HG02870 (cell line): ENCODE results near the gene CDK14.
A peak's percentile ranks its signal among the peaks of the same experiment; 100 is the strongest.
"Not testable (repeated sequence)": the region's sequence is repeated elsewhere in the genome, so short reads cannot be mapped to it uniquely, and the experiment has no call there.

Experiments
- ATAC-seq: cut with Tn5 transposase; IDR thresholded peaks from one replicate; pipeline ENCODE4 v1.9.1; 2021; ENCODE audit warnings: mild to moderate bottlenecking, moderate library complexity; ENCODE audit not compliant: unreplicated experiment

Gene CDK14

GRCh38 chr7:90749262-90749661 is 153.1 kb downstream of the CDK14 start:
- ATAC-seq, result no peak

GRCh38 chr7:90749774-90750173 is 153.7 kb downstream of the CDK14 start:
- ATAC-seq, result peak; percentile 59

- ATAC-seq, result no peak
Observed at GRCh38 chr7:90751595-90751994, 155.5 kb downstream of the CDK14 start.

DNA sequence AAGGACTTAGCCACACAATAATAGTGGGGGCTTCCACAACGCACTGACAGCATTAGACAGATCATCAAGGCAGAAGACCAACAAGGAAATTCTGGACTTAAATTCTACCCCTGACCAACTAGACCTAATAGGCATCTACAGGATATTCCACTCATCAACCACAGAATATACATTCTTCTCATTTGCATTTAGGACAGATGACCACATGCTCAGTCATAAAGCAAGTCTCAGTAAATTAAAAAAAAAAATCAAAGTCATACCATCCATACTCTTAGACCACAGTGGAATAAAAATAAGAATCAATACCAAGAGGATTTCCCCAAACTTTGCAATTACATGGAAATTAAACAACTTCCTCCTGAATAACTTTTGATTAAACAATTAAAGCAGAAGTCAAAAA is 155.9 kb downstream of the CDK14 start:
- no peak for ATAC-seq

DNA sequence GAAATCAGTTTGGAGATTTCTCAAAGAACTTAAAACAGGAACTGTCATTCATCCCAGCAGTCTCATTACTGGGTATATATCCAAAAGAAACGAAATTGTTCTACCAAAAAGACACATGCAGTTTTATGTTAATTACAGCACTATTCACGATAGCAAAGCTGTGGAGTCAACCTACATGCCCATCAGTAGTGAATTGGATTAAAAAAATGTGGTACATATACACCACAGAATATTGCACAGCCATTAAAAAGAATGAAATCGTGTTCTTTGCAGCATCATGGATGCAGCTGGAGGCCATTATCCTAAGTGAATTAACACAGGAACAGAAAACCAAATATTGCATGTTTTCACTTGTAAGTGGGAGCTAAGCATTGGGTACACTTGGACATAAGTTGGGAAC is 158.9 kb downstream of the CDK14 start:
- ATAC-seq, result no peak

- ATAC-seq, result no peak
Observed at GRCh38 chr7:90756366-90756765, 160.2 kb downstream of the CDK14 start.

GRCh38 chr7:90757565-90757950 is 161.4 kb downstream of the CDK14 start:
- ATAC-seq, result not testable (repeated sequence)

GRCh38 chr7:90758933-90759562 is 162.9 kb downstream of the CDK14 start:
- ATAC-seq, result no peak

DNA sequence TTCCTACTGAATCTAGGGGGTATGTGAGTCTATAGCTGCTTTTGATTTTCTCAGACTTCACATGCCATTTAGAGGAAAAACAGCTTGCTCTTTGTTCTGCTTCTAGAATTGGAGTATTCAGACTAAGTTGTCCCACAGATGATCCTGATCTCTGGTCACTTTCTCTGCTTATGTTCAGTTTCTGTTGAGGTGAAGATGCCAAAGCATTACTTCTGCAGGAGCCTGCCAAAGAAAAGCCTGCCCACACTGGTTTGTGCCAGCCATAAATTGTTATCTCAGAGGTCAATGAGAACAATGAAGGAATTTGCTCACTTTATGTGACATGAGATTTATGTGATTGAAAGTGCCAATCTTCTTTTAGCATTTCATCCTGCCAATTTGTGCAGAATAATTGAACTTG is 163.6 kb downstream of the CDK14 start:
- ATAC-seq, result no peak

- no peak for ATAC-seq
Observed at GRCh38 chr7:90760892-90761291, 164.8 kb downstream of the CDK14 start.

DNA sequence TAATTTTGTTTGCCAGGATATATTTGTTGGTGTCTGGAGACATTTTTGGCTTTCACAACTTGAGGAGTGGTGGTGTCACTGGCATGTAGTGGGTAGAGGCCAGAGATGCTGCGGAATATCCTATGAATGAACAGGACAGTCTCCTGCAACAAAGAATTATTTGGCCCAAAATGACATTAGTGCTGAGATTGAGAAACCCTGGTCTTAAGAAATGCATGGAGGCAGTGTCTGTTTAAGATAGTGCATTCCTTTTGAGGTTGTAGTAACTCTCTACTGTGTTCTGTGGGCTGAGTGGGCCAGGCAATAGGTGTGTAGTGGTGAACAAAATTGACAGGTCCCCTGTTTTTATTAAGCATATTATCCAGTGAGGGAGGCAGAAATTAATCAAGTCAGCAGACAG is 165.5 kb downstream of the CDK14 start:
- no peak for ATAC-seq

GRCh38 chr7:90763108-90763507 is 167.0 kb downstream of the CDK14 start:
- ATAC-seq, result no peak

DNA sequence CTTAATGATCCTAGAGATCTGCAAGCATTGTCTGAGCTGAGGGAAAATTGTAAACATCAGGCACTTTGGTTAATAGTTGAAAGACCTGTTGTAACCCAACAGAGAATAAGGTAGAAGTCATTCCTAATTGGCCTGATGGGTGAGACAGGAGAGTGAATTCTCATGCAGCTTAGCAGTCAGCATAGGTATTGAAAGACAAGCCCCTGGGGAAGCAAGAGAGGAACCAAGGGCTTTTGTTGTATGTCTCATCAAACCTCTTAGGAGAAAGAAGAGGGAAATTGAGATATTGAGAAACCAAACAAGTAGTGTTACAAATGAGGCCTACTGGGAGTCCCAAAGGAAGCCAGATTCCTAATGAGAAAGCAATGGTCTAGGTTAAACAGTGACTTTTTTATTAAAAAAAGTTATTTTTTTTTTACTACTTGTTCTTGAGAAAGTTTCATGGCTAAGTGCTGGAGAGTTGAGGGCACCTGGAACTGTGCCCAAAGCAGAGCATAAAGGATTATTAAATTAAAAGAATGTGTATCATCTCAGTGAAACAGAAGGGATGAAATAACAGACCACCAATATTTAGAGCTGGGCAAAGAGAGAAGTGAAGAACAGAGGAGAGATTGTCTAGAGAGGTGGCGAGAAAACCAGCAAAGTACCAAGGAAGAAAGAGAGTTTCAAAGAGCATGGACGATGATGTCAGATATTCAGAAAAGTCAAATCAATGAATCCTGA is 168.9 kb downstream of the CDK14 start:
- ATAC-seq, result no peak

GRCh38 chr7:90766814-90767564 is 170.9 kb downstream of the CDK14 start:
- no peak for ATAC-seq

GRCh38 chr7:90768301-90768700 is 172.2 kb downstream of the CDK14 start:
- ATAC-seq, result no peak

DNA sequence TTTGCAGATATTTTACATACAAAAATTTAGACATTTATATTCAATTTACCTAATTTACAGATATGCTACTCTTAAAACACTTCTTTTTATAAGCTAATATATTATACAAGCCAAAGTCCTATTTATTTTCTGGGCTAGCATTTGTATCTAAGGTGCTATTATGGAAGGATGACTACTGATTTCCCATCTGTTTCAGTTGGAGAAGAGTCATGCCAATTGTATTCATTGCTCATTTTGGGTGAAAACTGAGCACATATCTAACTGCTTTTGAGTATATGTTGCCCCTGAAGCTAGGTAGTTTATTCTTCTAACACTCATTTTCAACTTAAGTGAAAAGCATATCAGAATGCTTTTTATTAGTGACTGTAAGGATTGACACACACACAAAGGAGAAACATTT is 172.9 kb downstream of the CDK14 start:
- no peak for ATAC-seq

- not testable (repeated sequence) for ATAC-seq
Observed at GRCh38 chr7:90769566-90769965, 173.4 kb downstream of the CDK14 start.

GRCh38 chr7:90771281-90771680 is 175.2 kb downstream of the CDK14 start:
- ATAC-seq, result no peak

- no peak for ATAC-seq
Observed at GRCh38 chr7:90772410-90772809, 176.3 kb downstream of the CDK14 start.

- no peak for ATAC-seq
Observed at GRCh38 chr7:90773269-90773668, 177.1 kb downstream of the CDK14 start.

DNA sequence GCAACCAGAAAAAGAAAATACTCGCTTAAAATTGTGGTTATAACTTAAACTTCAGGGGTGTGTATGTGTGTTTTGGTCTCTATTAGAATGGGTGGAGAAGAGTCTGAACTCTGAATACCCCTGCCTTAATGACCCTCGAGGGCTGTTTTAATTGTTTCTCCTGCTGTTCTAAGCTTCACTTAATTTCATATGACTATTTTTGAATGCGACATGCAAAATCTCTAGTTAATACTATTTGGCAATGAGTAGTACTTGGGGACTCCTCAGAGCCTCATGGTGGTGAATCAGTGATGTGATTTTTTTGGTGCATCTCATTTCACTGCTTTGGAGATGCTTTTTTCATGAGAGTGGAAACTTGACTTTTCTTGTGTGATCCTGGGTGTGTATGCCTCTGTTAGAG is 178.6 kb downstream of the CDK14 start:
- ATAC-seq, result no peak

DNA sequence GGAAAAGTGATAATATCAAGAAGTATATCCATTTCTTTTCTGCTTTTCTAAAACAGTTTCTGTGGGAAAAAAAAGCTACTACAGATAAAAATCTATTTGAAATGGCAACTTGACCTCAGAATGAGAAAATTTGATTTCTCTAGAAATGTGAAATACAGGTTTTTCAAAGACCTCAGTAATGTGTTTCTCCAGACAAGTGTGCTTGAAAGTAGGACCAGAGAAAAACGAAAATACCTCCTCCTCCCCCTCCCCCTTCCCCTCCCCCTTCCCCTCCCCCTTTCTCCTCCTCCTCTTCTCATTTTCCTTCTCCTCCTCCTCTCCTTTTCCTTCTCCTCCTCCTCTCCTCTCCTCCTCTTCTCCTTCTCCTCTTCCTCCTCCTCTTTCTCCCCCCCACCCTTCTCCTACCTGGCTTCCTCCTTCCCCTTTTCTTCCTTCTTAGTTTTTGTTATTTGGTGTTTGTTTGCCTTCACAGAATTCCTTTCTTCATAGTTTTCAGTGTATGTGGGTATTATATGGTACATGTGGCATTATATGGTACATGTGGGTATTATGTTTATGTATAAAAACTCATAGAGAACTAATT is 179.4 kb downstream of the CDK14 start:
- no peak for ATAC-seq
